HG03097 (cell line): ENCODE results near the gene WNK2.

Source experiments
- ATAC-seq: cut with Tn5 transposase; IDR thresholded peaks from one replicate; pipeline ENCODE4 v1.9.1; 2021; ENCODE audit not compliant: unreplicated experiment, low FRiP score

WNK2 gene

GRCh38 chr9:93198117-93198837 is 14.3 kb downstream of the WNK2 start:
- ATAC-seq, result no peak

DNA sequence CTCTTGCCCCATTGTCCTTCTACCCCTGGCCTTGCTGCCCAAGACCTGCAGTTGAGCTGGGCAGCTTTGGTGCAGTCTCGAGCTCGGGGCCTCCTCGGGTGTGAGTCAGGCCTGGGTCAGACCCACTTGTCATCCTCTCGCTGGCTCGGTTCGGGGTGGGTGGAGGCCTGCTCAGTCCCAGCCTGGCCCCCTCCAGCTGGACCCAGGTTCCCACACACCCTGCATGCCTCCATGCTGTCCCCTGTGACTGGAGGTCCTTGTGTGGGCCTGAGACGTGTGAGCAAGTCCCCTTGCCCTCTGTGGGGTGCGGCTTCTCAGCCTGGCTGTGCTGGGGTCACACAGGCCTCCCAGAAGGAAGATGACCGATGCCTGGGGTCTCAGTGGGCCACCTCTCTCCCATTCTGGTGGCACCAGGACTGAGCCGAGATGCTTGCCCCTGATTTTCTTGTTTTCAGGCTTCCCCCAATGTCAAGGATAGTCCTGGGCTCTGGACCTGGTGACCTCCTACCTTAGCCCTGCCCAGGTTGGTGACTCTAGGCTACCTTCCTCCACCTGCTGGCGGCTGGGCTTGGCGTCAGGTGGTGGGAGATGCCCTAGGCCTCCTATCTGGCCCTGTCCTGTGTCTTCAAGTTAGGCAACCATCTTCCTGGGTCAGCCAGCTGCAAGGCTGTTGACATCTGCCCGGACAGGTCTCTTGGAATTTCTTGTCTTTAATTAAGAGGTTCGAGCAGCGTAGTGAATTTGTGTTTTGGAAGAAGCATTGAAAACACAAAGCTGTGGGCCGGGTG is 15.1 kb downstream of the WNK2 start:
- no peak for ATAC-seq

DNA sequence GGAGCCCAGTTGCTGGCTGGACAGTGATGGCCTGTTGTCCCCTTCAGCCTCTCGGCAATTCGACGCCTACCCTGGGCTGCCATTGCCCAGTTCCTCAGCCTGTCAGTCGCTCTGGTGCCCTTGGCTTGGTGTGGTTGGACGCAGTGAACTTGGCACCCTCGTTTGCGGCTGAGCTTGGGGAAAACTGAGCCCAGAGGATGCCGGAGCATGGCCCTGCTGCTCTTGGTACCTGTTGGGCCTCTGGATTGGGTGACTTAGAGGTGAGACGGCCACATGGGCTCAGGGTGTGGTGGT is 16.5 kb downstream of the WNK2 start:
- no peak for ATAC-seq

DNA sequence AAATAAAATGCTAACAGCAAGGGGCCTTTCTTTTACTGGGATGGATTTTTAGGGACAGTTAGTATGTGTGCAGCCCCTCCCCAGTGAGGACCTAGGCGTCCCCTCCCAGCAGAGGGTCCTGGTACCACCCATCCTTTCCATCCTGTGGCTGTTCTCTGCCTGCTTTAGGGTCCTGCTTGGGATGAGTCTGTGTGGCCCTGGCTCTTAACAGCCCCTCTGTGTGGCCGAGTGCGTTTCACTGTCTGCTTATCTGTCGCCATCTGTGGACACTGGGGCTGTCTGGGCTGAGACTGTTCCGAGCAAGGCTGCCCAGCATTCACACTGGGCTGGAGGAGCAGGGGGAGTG is 17.0 kb downstream of the WNK2 start:
- no peak for ATAC-seq

GRCh38 chr9:93203026-93203717 is 19.2 kb downstream of the WNK2 start:
- ATAC-seq, result no peak

DNA sequence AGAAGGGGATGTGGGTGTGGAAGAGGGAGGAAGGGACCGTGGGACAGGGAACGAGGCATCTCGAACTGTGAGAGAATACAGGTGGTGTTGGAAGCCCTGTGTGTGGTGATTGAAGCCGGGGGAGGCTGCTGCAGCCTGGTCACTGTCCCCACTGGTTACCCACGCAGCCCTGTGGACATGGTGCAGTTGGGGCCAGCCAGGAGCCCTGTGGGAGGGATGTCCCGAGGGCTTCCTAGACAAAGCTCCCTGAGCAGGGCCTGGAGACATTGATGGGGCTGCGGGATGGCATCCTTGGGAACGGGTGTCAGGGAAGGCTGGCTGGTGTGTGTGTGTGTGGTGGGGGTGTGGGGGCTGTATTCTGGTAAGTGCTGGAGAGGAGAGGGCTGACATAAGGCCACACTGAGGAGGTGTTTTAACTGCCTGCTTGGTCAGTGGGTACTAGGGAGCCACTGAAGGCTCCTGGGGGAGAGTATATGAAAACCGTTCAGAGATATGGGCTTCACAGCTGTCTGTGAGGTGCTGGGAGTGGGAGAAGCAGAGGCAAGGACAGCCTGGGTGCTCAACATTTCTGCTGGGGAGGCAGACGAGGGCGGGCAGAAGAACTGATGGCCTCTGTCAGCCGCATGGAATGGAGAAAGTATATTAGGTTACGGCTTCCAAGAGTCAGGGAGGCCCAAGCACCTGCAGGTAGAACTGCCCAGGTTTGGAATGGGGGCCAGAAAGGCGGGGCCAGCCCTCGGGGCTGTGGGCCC is 20.0 kb downstream of the WNK2 start:
- ATAC-seq, result no peak

GRCh38 chr9:93204470-93205043 is 20.6 kb downstream of the WNK2 start:
- no peak for ATAC-seq

GRCh38 chr9:93205045-93205768 is 21.3 kb downstream of the WNK2 start:
- ATAC-seq, result no peak

DNA sequence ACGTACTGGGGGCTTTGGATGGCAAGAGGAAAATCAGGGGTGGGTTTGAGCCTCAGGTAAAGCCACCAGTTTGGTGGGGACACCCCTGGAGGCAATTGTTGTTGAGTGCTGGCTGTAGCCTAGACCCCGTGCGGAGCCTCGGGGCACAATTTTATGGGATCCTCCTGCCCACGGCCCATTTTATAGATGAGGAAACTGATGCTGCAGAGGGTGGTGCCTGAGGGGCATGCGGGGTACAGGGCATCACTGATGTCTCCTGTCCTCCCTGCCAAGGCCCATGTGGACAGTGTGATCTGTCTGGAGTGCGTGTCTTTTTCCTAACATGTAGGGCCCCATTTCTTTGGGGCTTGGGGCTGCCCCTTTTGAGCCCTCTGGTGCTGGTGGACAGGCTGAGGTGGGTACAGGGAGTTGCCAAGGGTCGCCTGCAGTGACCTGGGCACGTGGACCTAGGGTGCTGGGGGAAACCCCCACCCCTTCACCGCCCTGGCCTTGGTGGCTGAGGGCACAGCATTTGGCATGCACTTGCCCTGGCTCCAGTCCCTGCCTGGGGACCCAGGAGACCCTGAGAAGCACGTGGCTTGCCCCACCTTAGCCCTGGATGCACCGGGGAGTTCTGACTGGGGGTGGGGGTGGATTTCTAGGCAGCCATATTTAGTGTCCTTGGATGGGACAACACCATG is 22.1 kb downstream of the WNK2 start:
- no peak for ATAC-seq

DNA sequence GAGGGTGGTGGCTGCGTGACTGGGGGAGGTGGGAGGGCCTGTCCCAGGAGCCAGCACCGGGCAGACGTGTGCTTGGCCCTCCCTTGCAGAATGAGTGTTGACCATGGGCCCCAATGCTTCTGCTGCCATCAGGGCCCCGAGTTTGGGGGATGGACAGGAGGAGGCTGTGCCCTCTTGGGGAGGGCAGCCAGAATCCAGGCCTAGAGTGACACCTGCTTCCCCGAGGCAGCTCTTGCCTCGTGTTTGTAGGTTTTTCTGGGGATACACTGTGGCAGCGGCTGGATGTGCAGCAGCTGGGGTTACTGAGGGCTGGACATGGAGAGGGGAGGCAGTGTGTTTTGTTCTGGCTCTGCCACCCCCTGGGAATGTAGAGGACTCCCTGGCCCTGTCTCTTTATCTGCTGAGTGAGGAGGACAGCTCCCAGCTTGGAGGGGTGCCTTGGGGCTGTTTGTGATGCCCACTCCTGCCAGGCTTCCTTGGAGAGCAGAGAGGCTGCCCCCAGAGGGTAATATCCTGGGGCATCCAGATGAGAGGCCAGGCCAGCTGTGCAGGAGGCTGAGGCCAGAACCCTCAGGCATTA is 22.7 kb downstream of the WNK2 start:
- no peak for ATAC-seq

- no peak for ATAC-seq
Measured at GRCh38 chr9:93207326-93207814, 23.4 kb downstream of the WNK2 start.

- ATAC-seq, result no peak
Measured at GRCh38 chr9:93207860-93208734, 24.2 kb downstream of the WNK2 start.

GRCh38 chr9:93209097-93209496 is 25.2 kb downstream of the WNK2 start:
- no peak for ATAC-seq

GRCh38 chr9:93209576-93210323 is 25.8 kb downstream of the WNK2 start:
- ATAC-seq, result no peak

GRCh38 chr9:93210324-93210973 is 26.5 kb downstream of the WNK2 start:
- ATAC-seq, result no peak

GRCh38 chr9:93210974-93211653 is 27.2 kb downstream of the WNK2 start:
- no peak for ATAC-seq
